ENCODE data around the gene IGFL3.

IGFL3 gene

DNA sequence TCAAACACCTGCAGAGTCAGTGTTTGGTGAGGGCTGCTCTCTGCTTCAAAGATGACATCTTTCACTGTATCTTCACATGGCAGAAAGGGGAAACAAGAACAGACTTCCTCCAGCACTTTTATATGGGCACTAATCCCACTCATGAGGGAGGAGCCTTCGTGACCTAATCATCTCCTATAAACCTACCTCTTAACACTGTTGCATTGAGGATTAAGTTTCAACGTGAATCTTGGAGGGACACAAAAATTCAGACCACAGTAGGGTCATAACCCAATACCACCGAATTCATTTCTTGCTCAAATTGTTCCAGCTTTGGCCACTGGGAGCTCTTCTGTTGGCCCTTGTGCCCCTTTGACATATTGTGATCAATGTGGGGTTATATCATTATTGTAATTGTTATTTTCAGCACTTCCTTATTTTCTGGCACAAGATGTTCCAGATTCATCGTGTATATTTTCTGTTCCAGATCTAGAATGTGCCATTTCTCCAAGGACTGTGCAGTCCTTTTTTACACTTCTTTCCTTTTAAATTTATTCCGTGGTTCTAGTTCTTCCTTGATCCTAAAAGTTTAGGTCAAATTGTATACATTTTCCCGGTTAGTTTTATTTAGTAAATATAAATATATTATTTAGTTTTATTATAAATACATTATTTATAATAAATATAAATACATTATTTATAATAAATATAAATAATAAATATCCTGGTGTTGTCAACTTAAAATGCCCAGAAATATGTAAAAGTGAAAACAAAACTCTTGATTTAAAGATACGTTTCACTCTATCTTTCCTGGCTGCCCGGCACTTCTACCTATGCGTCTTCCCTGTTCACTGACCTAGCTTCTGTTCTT, 48.2 kb downstream of the IGFL3 start:
- DNase-seq = no peak

DNA sequence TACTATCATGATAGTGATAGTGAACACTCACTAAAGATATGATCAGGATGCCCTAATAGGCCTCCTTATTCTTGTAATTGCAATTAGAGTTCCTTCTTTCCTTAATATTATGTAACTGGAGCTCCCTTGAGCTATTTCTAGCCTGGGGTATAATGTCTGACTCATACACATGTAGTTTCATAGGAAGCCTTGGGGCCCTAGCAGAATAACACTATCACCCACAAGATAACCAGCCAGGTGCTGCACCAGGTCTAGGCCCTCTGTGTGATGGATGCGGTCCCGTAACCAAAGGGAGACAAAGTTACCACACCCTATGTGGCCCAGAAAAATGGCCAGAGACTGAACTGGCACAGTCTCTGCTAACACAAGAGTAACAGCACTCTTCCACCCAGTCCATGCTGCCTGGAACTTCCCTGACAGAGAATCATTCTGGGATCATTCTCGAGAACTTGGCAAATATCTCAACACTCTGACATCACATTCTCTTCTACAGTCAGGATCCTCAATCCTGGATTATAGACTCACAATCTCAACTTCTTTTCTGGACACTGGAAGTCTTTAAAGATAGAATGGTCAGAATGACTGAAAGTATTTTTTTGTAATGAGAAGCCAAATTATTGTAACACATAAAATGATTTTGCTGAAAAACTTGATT, 51.1 kb downstream of the IGFL3 start:
- no peak for DNase-seq

Data from C1 segment of cervical spinal cord (tissue), 14 donors.